ENCODE measurements around the gene CYREN.
"Not testable (repeated sequence)": the region's sequence is repeated elsewhere in the genome, so short reads cannot be mapped to it uniquely, and the experiment has no call there.

Gene CYREN

GRCh38 chr7:135170274-135170997 is at the start of gene CYREN:
CYREN (minus strand) TSS chr7:135170707; CDS start chr7:135168922, 1,785 bp downstream.
- peak; percentile 95 for DNase-seq

- DNase-seq, result no peak
These were observed 47.4 kb upstream of the CYREN start for GRCh38 chr7:135217645-135218509.

GRCh38 chr7:135215698-135216097 is 45.2 kb upstream of the CYREN start:
- DNase-seq, result no peak

GRCh38 chr7:135215180-135215579 is 44.7 kb upstream of the CYREN start:
- DNase-seq, result no peak

GRCh38 chr7:135213831-135214230 is 43.3 kb upstream of the CYREN start:
- DNase-seq, result no peak

- DNase-seq, result not testable (repeated sequence)
These were observed 41.6 kb upstream of the CYREN start for GRCh38 chr7:135211946-135212685.

- peak; percentile 98 for DNase-seq
These were observed 40.9 kb upstream of the CYREN start, which contains the start of gene WDR91 for GRCh38 chr7:135211179-135211945. WDR91 (minus strand) TSS chr7:135211526; CDS start chr7:135211502, 24 bp downstream.

GRCh38 chr7:135210888-135211178 is 40.3 kb upstream of the CYREN start:
- peak; percentile 22 for DNase-seq

- DNase-seq, result no peak
These were observed 38.8 kb upstream of the CYREN start for GRCh38 chr7:135209225-135209834.

- DNase-seq, result no peak
These were observed 37.7 kb upstream of the CYREN start for GRCh38 chr7:135208102-135208793.

- no peak for DNase-seq
These were observed 37.0 kb upstream of the CYREN start for GRCh38 chr7:135207406-135208101.

GRCh38 chr7:135206941-135207391 is 36.5 kb upstream of the CYREN start:
- peak; percentile 60 for DNase-seq

- no peak for DNase-seq
These were observed 35.3 kb upstream of the CYREN start for GRCh38 chr7:135205850-135206249.

- no peak for DNase-seq
These were observed 34.4 kb upstream of the CYREN start for GRCh38 chr7:135204876-135205275.

GRCh38 chr7:135204341-135204749 is 33.8 kb upstream of the CYREN start:
- DNase-seq, result no peak

GRCh38 chr7:135201350-135201749 is 30.8 kb upstream of the CYREN start:
- DNase-seq, result no peak

- no peak for DNase-seq
These were observed 30.4 kb upstream of the CYREN start for GRCh38 chr7:135200821-135201331.

GRCh38 chr7:135199439-135199838 is 28.9 kb upstream of the CYREN start:
- no peak for DNase-seq

GRCh38 chr7:135197906-135198655 is 27.6 kb upstream of the CYREN start:
- no peak for DNase-seq

GRCh38 chr7:135197343-135197742 is 26.8 kb upstream of the CYREN start:
- DNase-seq, result no peak
